Keratinocyte (primary cell): Measurements from ENCODE around the gene C1QTNF5. TPM values are rescaled to one million over a fixed set of nuclear protein-coding genes. Genes with fewer than 3 reads are reported as not detected.

Experiments used
- DNase-seq: peaks from one replicate; pipeline ENCODE4 v3.0.0-alpha.2; 2011; ENCODE audit warnings: low read depth, missing footprints, low spot score
- FAIRE-seq: peaks from 2 replicates; lab custom pipeline; 2011; peaks lifted over from hg19 to GRCh38; lab: Jason Lieb, UNC
- H2AFZ ChIP-seq: 2 replicates; pipeline ENCODE4 v1.6.0; 2012; ENCODE audit warnings: low read length, control low read depth, inconsistent platforms; ENCODE audit not compliant: control insufficient read depth
- H3K27ac ChIP-seq: 2 replicates; pipeline ENCODE4 v1.5.1; 2011; ENCODE audit warnings: low read length; ENCODE audit not compliant: control insufficient read depth, insufficient read depth
- H3K27me3 ChIP-seq: 3 replicates; pipeline ENCODE4 v1.6.0; 2011; ENCODE audit warnings: low read length; ENCODE audit not compliant: control insufficient read depth, insufficient read depth; ENCODE audit errors: extremely low read depth
- H3K36me3 ChIP-seq, 2 experiments: 2 replicates in 1 of 2; 3 replicates in 1 of 2; pipeline ENCODE4 v1.5.1; 2011; ENCODE audit warnings: low read length in 2 of 2, mild to moderate bottlenecking in 1 of 2; ENCODE audit not compliant: control insufficient read depth in 2 of 2, insufficient read depth in 2 of 2; ENCODE audit errors: extremely low read depth in 1 of 2
- H3K4me1 ChIP-seq: 3 replicates; pipeline ENCODE4 v1.5.1; 2011; ENCODE audit warnings: low read length; ENCODE audit not compliant: control insufficient read depth, insufficient read depth; ENCODE audit errors: extremely low read depth
- H3K4me2 ChIP-seq: 3 replicates; pipeline ENCODE4 v1.6.0; 2011; ENCODE audit warnings: low read depth, low read length; ENCODE audit not compliant: control insufficient read depth, insufficient read depth; ENCODE audit errors: extremely low read depth
- H3K4me3 ChIP-seq, 3 experiments: fragments of 200-600 bp in 1 of 3; sonication (generic) in 1 of 3; 2 replicates in 2 of 3; 3 replicates in 1 of 3; pipeline ENCODE4 v1.5.1; 2011 to 2016; ENCODE audit warnings: low read length in 3 of 3, mild to moderate bottlenecking in 3 of 3, control low read depth in 2 of 3, inconsistent platforms in 1 of 3, low read depth in 1 of 3, mixed read lengths in 1 of 3, mixed run types in 1 of 3, moderate library complexity in 1 of 3; ENCODE audit not compliant: control insufficient read depth in 2 of 3, insufficient read depth in 2 of 3; ENCODE audit errors: extremely low read depth in 1 of 3
- H3K79me2 ChIP-seq: 2 replicates; pipeline ENCODE4 v1.6.0; 2012; ENCODE audit warnings: low read length; ENCODE audit not compliant: control insufficient read depth, insufficient read depth
- H3K9ac ChIP-seq: 3 replicates; pipeline ENCODE4 v1.6.0; 2011; ENCODE audit warnings: low read length; ENCODE audit not compliant: control insufficient read depth, insufficient read depth; ENCODE audit errors: extremely low read depth
- H3K9me1 ChIP-seq: 3 replicates; pipeline ENCODE4 v1.6.0; 2011; ENCODE audit warnings: low read length; ENCODE audit not compliant: control insufficient read depth, insufficient read depth; ENCODE audit errors: extremely low read depth
- H3K9me3 ChIP-seq: 2 replicates; pipeline ENCODE4 v1.5.1; 2012; ENCODE audit warnings: low read depth, low read length; ENCODE audit not compliant: control insufficient read depth
- H4K20me1 ChIP-seq: 3 replicates; pipeline ENCODE4 v1.6.0; 2011; ENCODE audit warnings: low read length; ENCODE audit not compliant: control insufficient read depth, insufficient read depth; ENCODE audit errors: extremely low read depth
- EZH2 ChIP-seq: IDR thresholded peaks from one replicate; pipeline ENCODE4 v1.6.1; 2012; ENCODE audit warnings: inconsistent platforms, mild to moderate bottlenecking, low read length, moderate library complexity
- dilution Hi-C: fragments of 300-500 bp; cut with MboI; formaldehyde crosslinking; loops from one replicate; pipeline ENCODE4 v1.7.0; 2020; ENCODE audit warnings: low sequenced_read_pairs; ENCODE audit not compliant: extremely low pct_ligation_motif_present
- polyA plus RNA-seq, 5 experiments: library from polyadenylated mRNA; depleted of rRNA in 3 of 5; stranded (reverse) in 3 of 5; stranded (forward) in 1 of 5; unstranded in 1 of 5; fragments of >200 nt; gene quantifications; 1 replicate in 1 of 5; 2 replicates in 3 of 5; 3 replicates in 1 of 5; pipeline versions ENCODE4 v1.2.1 to v1.2.3, GENCODE V29; 2011 to 2012; ENCODE audit warnings: missing spikeins in 2 of 5, low read depth in 1 of 5, low replicate concordance in 1 of 5
- TF ChIP-seq, protein P1 (sequence below), 3 experiments: IDR thresholded peaks in 1 of 3; conservative IDR thresholded peaks in 1 of 3; optimal IDR thresholded peaks in 1 of 3; 2 replicates in 2 of 3; 3 replicates in 1 of 3; pipeline versions ENCODE3 to v1.5.1; 2011; ENCODE audit warnings: low read length in 3 of 3, mild to moderate bottlenecking in 3 of 3, moderate library complexity in 2 of 3, control low read depth in 1 of 3, inconsistent platforms in 1 of 3; ENCODE audit not compliant: insufficient read depth in 2 of 3; ENCODE audit errors: extremely low read depth in 1 of 3

Gene C1QTNF5
- polyA plus RNA-seq, 1 donor (not counting 4 experiments of a cell fraction or from before 2014, with no cell fraction given), result not detected

DNA sequence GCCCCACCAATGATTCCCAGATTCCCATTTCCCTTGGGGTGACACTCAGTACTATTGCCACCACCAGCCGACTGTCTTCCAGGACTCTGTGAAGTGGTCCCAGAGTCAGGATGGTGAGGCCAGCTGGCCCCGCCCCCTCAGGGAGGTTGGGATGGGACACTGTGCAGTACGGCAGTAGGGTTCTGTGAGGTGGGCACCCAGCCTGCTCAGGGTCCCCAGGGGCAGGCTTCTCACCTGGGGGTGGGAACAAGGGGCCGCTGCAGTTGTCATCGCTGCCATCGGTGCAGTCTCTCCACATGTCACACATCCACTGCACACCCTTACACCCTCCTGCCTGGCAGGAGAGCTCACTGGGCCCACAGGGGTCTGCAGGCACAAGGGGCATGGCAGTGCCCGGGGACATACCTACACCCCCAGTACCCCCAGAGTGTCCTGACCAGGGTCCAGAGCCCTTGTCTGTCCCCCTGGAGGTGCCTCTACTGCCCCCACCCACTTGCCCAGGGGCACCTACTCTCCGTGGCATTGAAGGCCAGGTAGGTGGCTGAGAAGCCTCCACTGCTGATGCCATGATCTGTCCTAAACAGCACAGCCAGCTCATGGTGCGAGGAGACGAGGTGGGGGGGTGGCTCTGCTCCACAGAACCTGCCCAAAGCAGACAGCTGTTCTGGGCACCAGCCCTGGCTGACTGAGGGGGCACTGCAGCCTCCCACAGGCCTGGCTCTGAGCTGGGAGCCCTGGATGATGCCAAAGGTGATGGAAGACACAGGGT, 1.9 kb upstream of the C1QTNF5 start:
- dilution Hi-C loops, result no loop called here
- FAIRE-seq, result no peak
- TF ChIP-seq, protein P1, sequence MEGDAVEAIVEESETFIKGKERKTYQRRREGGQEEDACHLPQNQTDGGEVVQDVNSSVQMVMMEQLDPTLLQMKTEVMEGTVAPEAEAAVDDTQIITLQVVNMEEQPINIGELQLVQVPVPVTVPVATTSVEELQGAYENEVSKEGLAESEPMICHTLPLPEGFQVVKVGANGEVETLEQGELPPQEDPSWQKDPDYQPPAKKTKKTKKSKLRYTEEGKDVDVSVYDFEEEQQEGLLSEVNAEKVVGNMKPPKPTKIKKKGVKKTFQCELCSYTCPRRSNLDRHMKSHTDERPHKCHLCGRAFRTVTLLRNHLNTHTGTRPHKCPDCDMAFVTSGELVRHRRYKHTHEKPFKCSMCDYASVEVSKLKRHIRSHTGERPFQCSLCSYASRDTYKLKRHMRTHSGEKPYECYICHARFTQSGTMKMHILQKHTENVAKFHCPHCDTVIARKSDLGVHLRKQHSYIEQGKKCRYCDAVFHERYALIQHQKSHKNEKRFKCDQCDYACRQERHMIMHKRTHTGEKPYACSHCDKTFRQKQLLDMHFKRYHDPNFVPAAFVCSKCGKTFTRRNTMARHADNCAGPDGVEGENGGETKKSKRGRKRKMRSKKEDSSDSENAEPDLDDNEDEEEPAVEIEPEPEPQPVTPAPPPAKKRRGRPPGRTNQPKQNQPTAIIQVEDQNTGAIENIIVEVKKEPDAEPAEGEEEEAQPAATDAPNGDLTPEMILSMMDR (optimal IDR thresholded peaks at IDR 0.05 in 1 of 3, IDR thresholded peaks at IDR 0.05 in 1 of 3, conservative IDR thresholded peaks at IDR 0.05 in 1 of 3; ENCODE audit: extremely low read depth in 1 of 3, insufficient read depth in 2 of 3, low read length in 3 of 3), result no peak

DNA sequence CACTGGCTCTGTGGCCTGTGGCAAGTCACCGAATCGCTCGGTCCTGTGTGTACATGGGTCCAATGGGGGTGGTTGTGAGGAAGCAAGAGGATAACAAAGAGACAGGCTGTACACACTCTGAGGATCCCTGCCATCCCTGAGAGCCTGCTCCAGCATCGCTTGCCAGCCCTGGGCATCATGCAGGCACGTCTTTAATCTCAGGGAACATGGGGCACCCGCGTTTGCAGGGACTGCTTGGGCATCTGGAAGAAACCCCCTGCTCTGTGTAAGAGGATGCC, 1.3 kb upstream of the C1QTNF5 start:
- no peak for TF ChIP-seq EZH2
- TF ChIP-seq, protein P1 (optimal IDR thresholded peaks at IDR 0.05 in 1 of 3, IDR thresholded peaks at IDR 0.05 in 1 of 3, conservative IDR thresholded peaks at IDR 0.05 in 1 of 3; ENCODE audit: extremely low read depth in 1 of 3, insufficient read depth in 2 of 3, low read length in 3 of 3), result no peak
- H4K20me1 ChIP-seq, result peaks cover 3% of the 10 kb centered on the region
- no peak overlapping the region for H3K4me3 ChIP-seq
- H3K27me3 ChIP-seq, result peaks cover 43% of the 10 kb centered on the region
- no peak overlapping the region for H3K9ac ChIP-seq
- no peaks in the 10 kb centered on the region for H3K9me3 ChIP-seq
- no peak overlapping the region for H3K27ac ChIP-seq
- DNase-seq (no peak), FAIRE-seq (no peak)
- H2AFZ ChIP-seq, result no peak overlapping the region
- H3K4me2 ChIP-seq, result no peak overlapping the region
- peaks cover 5% of the 10 kb centered on the region for H3K4me1 ChIP-seq
- peaks cover 0 to 3% of the 10 kb centered on the region in 2 experiments for H3K36me3 ChIP-seq
- H3K9me1 ChIP-seq, result no peaks in the 10 kb centered on the region
- dilution Hi-C loops, result no loop called here
- peaks cover 4% of the 10 kb centered on the region for H3K79me2 ChIP-seq

More for the DNA sequence above, 1.9 kb upstream of the C1QTNF5 start:
- Histone ChIP-seq H3K27me3 (peaks cover 43% of the 10 kb centered on the region), H3K36me3 (no peaks in the 10 kb centered on the region), H3K9ac (no peak overlapping the region), H3K27ac (no peak overlapping the region), H3K4me3 (no peak overlapping the region), H3K9me3 (no peaks in the 10 kb centered on the region), H3K4me1 (peaks cover 3% of the 10 kb centered on the region), H4K20me1 (peaks cover 3% of the 10 kb centered on the region), H3K9me1 (no peaks in the 10 kb centered on the region), H3K4me2 (no peak overlapping the region), H2AFZ (no peak overlapping the region), H3K79me2 (peaks cover 2% of the 10 kb centered on the region)
- no peak for DNase-seq
